ENCODE data around the gene STK4. TPM values are rescaled to one million over a fixed set of nuclear protein-coding genes. Genes with fewer than 3 reads are reported as not detected.

STK4 gene
- polyA plus RNA-seq, 6 donors from 2014 or later, result 116 to 199 (median 173) TPM

DNA sequence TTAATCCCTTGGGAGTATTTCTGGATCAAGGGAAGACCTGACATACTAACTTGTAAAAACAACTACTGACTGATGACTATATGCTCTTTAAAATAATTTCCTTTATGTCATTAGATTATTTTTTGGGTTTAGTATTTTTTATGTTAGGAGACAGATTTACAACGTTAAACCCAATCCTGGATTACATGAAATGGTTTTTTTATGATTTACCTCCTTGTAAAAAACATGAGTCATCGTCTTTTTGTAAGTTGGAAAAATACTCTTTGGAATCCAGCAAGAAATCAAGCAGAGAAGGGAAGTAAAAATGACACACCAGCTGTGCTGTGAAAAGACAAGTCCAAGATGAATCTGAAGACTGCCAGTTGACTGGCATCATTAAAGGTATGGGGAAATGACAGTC, 6.7 kb downstream of the STK4 start:
- peak overlapping the region in 2 of 6 donors; percentile 71 to 99 for H3K27ac Mint-ChIP-seq
- H3K9me3 Mint-ChIP-seq, result no peaks in the 10 kb centered on the region
- peaks cover 57 to 66% (median 58%) of the 10 kb centered on the region in 3 donors for H3K4me1 Mint-ChIP-seq
- H3K36me3 Mint-ChIP-seq, result peaks cover 28 to 37% of the 10 kb centered on the region in 2 donors
- no peak overlapping the region for H3K4me3 Mint-ChIP-seq
- DNase-seq (no peak), ATAC-seq (ENCODE audit: low read depth in 2 of 2) (no peak)
- no peaks in the 10 kb centered on the region for H3K27me3 Mint-ChIP-seq

DNA sequence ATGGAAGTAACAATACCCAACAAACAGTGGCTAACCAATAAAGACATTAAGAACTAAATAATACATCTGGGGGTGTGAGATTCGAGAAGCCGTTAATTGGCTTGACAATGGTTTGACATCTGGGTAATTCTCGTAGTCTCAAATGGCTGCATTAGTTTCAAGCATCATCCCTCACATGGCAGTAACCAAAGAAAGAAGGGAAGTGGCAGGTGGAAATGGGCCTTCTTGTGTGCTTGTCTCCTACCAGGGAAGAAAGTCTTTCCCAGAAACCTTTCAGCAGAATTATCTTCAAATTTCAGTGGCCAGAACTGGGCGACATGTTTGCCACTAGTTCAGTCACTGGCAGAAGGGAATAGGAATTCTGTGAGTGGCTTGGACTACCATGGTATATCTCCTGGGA, 10.4 kb downstream of the STK4 start:
- DNase-seq (no peak), ATAC-seq (ENCODE audit: low read depth in 2 of 2) (no peak)
- peak overlapping the region in 1 of 8 donors; percentile 74 for H3K4me3 Mint-ChIP-seq
- no peaks in the 10 kb centered on the region for H3K27me3 Mint-ChIP-seq
- peak overlapping the region in 5 of 6 donors; percentile 13 to 99 (median 98) for H3K27ac Mint-ChIP-seq
- H3K9me3 Mint-ChIP-seq, result no peaks in the 10 kb centered on the region
- peaks cover 46 to 61% (median 53%) of the 10 kb centered on the region in 3 donors for H3K4me1 Mint-ChIP-seq
- H3K36me3 Mint-ChIP-seq, result peaks cover 30 to 37% of the 10 kb centered on the region in 2 donors

GRCh38 chr20:44979090-44979621, 12.8 kb downstream of the STK4 start:
- Mint-ChIP-seq H3K4me1 (peaks cover 56 to 66% (median 60%) of the 10 kb centered on the region in 3 donors), H3K27ac (peak overlapping the region; percentile 98 to 99 (median 99)), H3K4me3 (peak overlapping the region; percentile 45 to 89 (median 80)), H3K9me3 (no peaks in the 10 kb centered on the region), H3K36me3 (peaks cover 34 to 38% of the 10 kb centered on the region in 2 donors), H3K27me3 (no peaks in the 10 kb centered on the region)
- DNase-seq, result peak; percentile 84
- peak; percentile 96 for ATAC-seq (ENCODE audit: low read depth in 2 of 2)

- no peaks in the 10 kb centered on the region for H3K9me3 Mint-ChIP-seq
- H3K4me1 Mint-ChIP-seq, result peaks cover 51 to 72% (median 65%) of the 10 kb centered on the region in 3 donors
- no peaks in the 10 kb centered on the region for H3K27me3 Mint-ChIP-seq
- ATAC-seq (ENCODE audit: low read depth in 2 of 2) (no peak), DNase-seq (no peak)
- H3K27ac Mint-ChIP-seq, result peak overlapping the region; percentile 23 to 99 (median 99)
- H3K36me3 Mint-ChIP-seq, result peaks cover 24 to 32% of the 10 kb centered on the region in 2 donors
- peak overlapping the region in 1 of 8 donors; percentile 26 for H3K4me3 Mint-ChIP-seq
These were observed 15.6 kb downstream of the STK4 start for GRCh38 chr20:44981736-44982406.

- Mint-ChIP-seq H3K27me3 (no peaks in the 10 kb centered on the region), H3K4me3 (peak overlapping the region in 5 of 8 donors; percentile 7 to 54 (median 16)), H3K27ac (peak overlapping the region; percentile 6 to 99 (median 86)), H3K9me3 (no peaks in the 10 kb centered on the region), H3K36me3 (peaks cover 25 to 31% of the 10 kb centered on the region in 2 donors), H3K4me1 (peaks cover 43 to 63% (median 55%) of the 10 kb centered on the region in 3 donors)
- ATAC-seq (ENCODE audit: low read depth in 2 of 2), result no peak
- no peak for DNase-seq
These were observed 16.9 kb downstream of the STK4 start for GRCh38 chr20:44983093-44983674.

DNA sequence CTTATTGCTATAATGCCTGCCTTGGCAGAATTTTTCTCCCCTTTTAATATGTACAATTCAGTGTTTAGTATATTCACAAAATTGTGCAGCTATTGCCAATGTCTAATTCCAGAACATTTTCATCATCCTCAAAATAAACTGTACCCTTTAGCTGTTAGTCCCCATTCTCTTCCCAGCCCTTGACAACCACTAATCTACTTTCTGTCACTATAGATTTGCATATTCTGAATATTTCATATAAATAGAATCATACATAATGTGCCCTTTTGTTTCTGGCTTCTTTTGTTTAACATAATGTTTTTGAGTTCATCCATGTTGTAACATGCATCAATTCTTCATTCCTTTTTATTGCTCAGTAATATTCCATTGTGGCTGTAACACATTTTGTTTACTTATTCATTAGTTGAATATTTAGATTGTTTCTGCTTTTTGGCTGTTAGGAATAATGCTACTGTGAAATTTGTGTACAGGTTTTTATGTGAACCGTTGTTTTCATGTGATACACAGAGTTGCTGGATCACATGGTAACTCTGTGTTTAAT, 22.4 kb downstream of the STK4 start:
- Mint-ChIP-seq H3K9me3 (peaks cover 0 to 3% (median 0%) of the 10 kb centered on the region in 7 donors), H3K4me1 (peaks cover 43 to 67% (median 52%) of the 10 kb centered on the region in 3 donors), H3K36me3 (peaks cover 28 to 31% of the 10 kb centered on the region in 2 donors), H3K27me3 (no peaks in the 10 kb centered on the region), H3K4me3 (no peak overlapping the region), H3K27ac (peak overlapping the region in 4 of 6 donors; percentile 36 to 90 (median 65))
- no peak for ATAC-seq (ENCODE audit: low read depth in 2 of 2)
- no peak for DNase-seq

DNA sequence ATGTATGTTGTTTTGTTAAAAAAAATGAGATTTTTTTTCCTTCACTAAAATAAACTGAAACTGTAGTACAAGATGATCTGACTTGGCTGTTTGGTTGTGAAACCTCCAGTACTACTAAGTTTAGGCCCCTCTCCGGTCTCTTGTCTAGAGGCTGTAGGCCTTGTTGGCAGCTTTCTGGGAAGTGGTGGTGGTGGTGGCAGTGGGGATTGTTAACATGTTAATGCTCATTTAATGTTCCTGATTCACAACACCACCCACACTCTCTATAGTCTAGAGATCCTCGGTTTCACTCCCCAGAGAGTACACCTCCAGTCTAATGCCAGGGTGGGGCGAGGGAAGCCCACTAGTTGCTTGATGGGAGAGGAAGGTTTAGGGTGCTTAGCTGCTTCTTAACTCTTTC, 24.1 kb downstream of the STK4 start:
- H3K9me3 Mint-ChIP-seq, result peaks cover 0 to 3% (median 0%) of the 10 kb centered on the region in 7 donors
- DNase-seq (no peak), ATAC-seq (ENCODE audit: low read depth in 2 of 2) (peak; percentile 59 to 77)
- no peaks in the 10 kb centered on the region for H3K27me3 Mint-ChIP-seq
- H3K4me3 Mint-ChIP-seq, result peak overlapping the region; percentile 57 to 83 (median 76)
- peak overlapping the region; percentile 83 to 95 (median 92) for H3K27ac Mint-ChIP-seq
- peaks cover 43 to 66% (median 57%) of the 10 kb centered on the region in 3 donors for H3K4me1 Mint-ChIP-seq
- H3K36me3 Mint-ChIP-seq, result peaks cover 28 to 31% of the 10 kb centered on the region in 2 donors

DNA sequence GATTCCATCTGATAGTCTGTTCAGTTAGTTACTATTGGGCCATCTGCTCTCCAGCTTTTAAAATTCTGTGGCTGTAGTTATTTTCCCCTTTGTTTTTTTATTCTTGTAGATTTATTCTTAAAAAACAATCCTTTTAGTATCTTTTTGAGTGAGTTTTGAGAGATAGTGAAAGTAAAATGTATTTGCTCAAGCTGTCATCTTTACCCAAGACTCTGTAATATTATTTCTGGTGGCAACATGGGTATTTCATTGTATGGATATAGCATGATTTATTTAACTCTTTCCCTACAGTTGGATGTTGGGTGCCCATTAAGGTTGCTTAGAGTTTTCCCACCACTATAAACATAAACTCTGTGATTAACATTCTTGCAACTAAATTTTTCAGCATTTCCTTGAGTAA, 24.6 kb downstream of the STK4 start:
- Mint-ChIP-seq H3K9me3 (peaks cover 0 to 3% (median 0%) of the 10 kb centered on the region in 7 donors), H3K27ac (peak overlapping the region; percentile 83 to 95 (median 92)), H3K36me3 (peaks cover 27% of the 10 kb centered on the region in 2 donors), H3K27me3 (no peaks in the 10 kb centered on the region), H3K4me1 (peaks cover 41 to 63% (median 57%) of the 10 kb centered on the region in 3 donors), H3K4me3 (peak overlapping the region; percentile 57 to 83 (median 76))
- DNase-seq, result no peak
- no peak for ATAC-seq (ENCODE audit: low read depth in 2 of 2)

- DNase-seq, result no peak
- Mint-ChIP-seq H3K4me3 (peak overlapping the region in 2 of 8 donors; percentile 35 to 39), H3K36me3 (peaks cover 36 to 39% of the 10 kb centered on the region in 2 donors)
These were observed 27.0 kb downstream of the STK4 start for GRCh38 chr20:44993343-44993742.

GRCh38 chr20:44997171-44997570, 30.9 kb downstream of the STK4 start:
- H3K4me1 Mint-ChIP-seq, result peaks cover 36 to 58% (median 39%) of the 10 kb centered on the region in 3 donors
- no peaks in the 10 kb centered on the region for H3K27me3 Mint-ChIP-seq
- no peak for DNase-seq
- H3K9me3 Mint-ChIP-seq, result no peaks in the 10 kb centered on the region
- no peak for ATAC-seq (ENCODE audit: low read depth in 2 of 2)
- H3K27ac Mint-ChIP-seq, result peak overlapping the region in 5 of 6 donors; percentile 71 to 96 (median 79)
- H3K36me3 Mint-ChIP-seq, result peaks cover 39 to 49% of the 10 kb centered on the region in 2 donors
- peak overlapping the region in 6 of 8 donors; percentile 35 to 79 (median 56) for H3K4me3 Mint-ChIP-seq

More at GRCh38 chr20:44993343-44993742, 27.0 kb downstream of the STK4 start:
- Mint-ChIP-seq H3K9me3 (peaks cover 0 to 3% (median 0%) of the 10 kb centered on the region in 7 donors), H3K4me1 (peaks cover 51 to 75% (median 69%) of the 10 kb centered on the region in 3 donors), H3K27ac (peak overlapping the region in 5 of 6 donors; percentile 20 to 78 (median 56)), H3K27me3 (no peaks in the 10 kb centered on the region)
- ATAC-seq (ENCODE audit: low read depth in 2 of 2), result no peak

GRCh38 chr20:44997668-44998067, 31.4 kb downstream of the STK4 start:
- ATAC-seq (ENCODE audit: low read depth in 2 of 2) (peak; percentile 89 to 97), DNase-seq (peak; percentile 20)
- peak overlapping the region in 5 of 6 donors; percentile 71 to 96 (median 79) for H3K27ac Mint-ChIP-seq
- no peaks in the 10 kb centered on the region for H3K27me3 Mint-ChIP-seq
- H3K36me3 Mint-ChIP-seq, result peaks cover 43 to 51% of the 10 kb centered on the region in 2 donors
- H3K4me1 Mint-ChIP-seq, result peaks cover 36 to 58% (median 39%) of the 10 kb centered on the region in 3 donors
- H3K9me3 Mint-ChIP-seq, result no peaks in the 10 kb centered on the region
- H3K4me3 Mint-ChIP-seq, result peak overlapping the region; percentile 5 to 79 (median 52)

- no peak for ATAC-seq (ENCODE audit: low read depth in 2 of 2)
- Mint-ChIP-seq H3K9me3 (no peaks in the 10 kb centered on the region), H3K27me3 (no peaks in the 10 kb centered on the region), H3K4me3 (no peak overlapping the region), H3K27ac (peak overlapping the region in 4 of 6 donors; percentile 13 to 70 (median 58)), H3K4me1 (peaks cover 21 to 34% (median 31%) of the 10 kb centered on the region in 3 donors), H3K36me3 (peaks cover 5 to 21% of the 10 kb centered on the region in 2 donors)
- DNase-seq, result no peak
These were observed 42.3 kb downstream of the STK4 start for GRCh38 chr20:45008521-45009049.

GRCh38 chr20:45010399-45010828, 44.1 kb downstream of the STK4 start:
- H3K27me3 Mint-ChIP-seq, result no peaks in the 10 kb centered on the region
- no peak overlapping the region for H3K4me3 Mint-ChIP-seq
- H3K27ac Mint-ChIP-seq, result peak overlapping the region in 4 of 6 donors; percentile 15 to 48 (median 34)
- peaks cover 0 to 16% of the 10 kb centered on the region in 2 donors for H3K36me3 Mint-ChIP-seq
- ATAC-seq (ENCODE audit: low read depth in 2 of 2) (no peak), DNase-seq (no peak)
- no peaks in the 10 kb centered on the region for H3K9me3 Mint-ChIP-seq
- peaks cover 16 to 37% (median 25%) of the 10 kb centered on the region in 3 donors for H3K4me1 Mint-ChIP-seq

Measured in naive B cell (primary cell).